NCI-H2029 (cell line): Measurements from ENCODE around the gene REM1.

Experiments used
- DNase-seq: peaks from one replicate; lab custom pipeline; 2025; lab: John Stamatoyannopoulos, UW

The REM1 gene

GRCh38 chr20:31523361-31524283 lies 48.5 kb downstream of the REM1 start:
- no peak for DNase-seq

- no peak for DNase-seq
Measured at GRCh38 chr20:31527266-31527665, 52.2 kb downstream of the REM1 start.
